HG03378 (cell line): ENCODE data around the gene APOO.
"Not testable (repeated sequence)": the region's sequence is repeated elsewhere in the genome, so short reads cannot be mapped to it uniquely, and the experiment has no call there.

Experiments used
- ATAC-seq: cut with Tn5 transposase; IDR thresholded peaks from one replicate; pipeline ENCODE4 v1.9.1; 2021; ENCODE audit warnings: mild to moderate bottlenecking, moderate library complexity; ENCODE audit not compliant: unreplicated experiment

The APOO gene

DNA sequence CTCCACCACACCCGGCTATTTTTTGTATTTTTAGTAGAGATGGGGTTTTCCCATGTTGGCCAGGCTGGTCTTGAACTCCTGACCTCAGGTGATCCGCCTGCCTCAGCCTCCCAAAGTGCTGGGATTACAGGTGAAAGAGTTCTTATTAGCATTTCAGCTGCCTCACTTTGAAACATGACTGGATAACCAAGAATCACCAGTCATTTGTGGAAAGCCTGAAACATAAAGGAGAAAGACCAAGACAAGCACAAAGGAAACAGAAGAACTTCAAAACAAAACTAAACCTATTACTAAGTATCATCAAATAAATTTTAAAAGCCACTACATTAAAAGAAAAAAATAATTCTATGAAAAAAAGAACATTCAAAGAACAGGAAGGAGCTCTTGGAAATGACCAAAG, 45.8 kb downstream of the APOO start:
- not testable (repeated sequence) for ATAC-seq

DNA sequence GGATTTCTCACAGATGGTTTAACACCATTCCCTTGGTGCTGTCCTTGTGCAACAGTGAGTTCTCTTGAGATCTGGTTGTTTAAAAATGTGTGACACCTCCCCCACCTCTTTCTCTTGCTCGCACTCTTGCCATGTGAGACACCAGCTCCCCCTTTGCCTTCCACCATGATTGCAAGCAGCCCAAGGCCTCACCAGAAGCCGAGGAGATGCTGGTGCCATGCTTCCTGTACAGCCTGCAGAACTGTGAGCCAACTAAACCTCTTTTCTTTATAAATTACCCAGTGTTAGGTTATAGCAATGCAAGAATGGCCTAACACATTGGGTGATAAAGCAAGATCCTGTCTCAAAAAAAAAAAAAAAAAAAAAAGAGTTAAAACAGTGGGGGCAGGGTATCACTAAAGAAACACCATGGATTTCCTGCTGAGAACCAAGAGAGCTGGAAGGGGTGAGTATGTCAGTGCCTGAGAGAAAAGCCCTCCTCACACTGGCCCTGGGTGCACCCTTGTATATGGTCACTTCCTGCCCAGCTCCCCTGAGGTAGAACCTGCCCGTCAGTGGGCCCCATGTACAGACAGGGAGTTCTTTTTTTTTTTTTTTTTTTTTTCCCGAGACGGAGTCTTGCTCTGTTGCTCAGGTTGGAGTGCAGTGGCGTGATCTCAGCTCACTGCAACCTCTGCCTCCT, 46.4 kb downstream of the APOO start:
- ATAC-seq: no peak

DNA sequence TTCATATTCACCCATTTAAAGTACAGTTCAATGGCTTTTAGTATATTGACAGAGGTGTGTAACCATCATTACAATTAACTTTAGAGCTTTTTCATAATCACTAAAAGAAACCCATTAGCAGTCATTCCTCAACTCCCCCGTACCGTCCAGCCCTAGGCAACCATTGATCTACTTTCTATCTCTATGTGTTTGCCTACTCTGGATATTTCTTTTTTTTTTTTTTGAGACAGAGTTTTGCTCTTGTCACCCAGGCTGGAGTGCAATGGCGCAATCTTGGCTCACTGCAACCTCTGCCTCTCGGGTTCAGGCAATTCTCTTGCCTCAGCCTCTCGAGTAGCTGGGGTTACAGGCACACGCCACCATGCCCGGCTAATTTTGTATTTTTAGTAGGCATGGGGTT, 48.5 kb downstream of the APOO start:
- not testable (repeated sequence) for ATAC-seq

DNA sequence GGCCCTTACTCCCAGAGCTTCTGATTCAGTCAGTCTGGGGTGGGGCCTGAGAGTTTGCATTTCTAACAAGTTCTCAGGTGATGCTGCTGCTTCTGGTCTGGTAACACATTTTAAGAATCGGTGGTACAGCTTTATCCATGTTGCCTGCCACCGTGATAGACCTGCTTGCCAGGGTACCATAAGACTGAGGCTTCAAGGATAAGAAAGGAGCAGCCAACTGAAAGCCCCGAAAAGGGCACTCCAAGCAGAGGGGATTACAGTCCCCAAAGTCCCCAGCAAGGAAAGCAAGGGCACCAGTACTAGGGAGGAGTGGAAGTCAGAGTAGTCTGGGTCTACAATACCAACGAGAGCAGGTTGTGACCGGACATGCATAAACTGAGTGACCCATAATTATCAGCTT, 49.8 kb downstream of the APOO start:
- no peak for ATAC-seq

DNA sequence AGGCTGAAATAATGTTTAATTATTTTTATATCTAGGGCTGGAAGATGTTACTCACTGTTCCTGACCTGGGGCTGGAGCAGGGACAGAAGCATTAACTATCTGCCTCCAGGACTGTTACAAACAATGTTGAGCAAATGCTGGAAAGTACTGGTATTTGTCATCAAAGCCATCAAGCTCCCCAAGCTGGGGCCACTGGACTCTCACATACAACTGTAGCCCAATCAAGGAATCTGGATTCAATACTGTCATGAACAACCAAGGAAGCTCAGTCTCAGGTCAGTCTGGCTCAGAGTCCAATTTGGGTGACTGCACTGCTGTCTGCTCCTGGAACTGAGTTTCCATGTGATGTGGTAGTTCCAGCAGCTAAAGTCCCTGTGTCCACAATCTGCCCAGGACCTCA, 50.4 kb downstream of the APOO start:
- no peak for ATAC-seq

DNA sequence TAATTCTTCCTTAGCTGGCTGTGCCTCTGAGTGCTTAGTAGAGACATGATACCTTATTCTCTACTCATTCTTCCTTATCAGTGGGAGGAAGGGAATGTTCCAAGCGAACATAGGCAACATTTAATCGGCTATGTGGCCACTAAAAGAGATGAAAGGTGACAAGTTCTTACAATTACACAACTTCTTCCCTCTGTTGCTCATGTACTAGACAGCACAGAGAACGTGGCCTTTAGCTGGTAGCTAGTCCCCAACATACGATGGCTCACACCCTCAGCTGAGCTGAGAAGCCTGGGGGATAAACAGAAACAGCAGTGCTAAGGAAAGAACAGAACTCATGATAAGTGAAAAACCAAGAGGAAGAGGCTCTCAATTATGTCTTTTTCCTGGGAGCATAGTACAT, 52.2 kb downstream of the APOO start:
- ATAC-seq: no peak

DNA sequence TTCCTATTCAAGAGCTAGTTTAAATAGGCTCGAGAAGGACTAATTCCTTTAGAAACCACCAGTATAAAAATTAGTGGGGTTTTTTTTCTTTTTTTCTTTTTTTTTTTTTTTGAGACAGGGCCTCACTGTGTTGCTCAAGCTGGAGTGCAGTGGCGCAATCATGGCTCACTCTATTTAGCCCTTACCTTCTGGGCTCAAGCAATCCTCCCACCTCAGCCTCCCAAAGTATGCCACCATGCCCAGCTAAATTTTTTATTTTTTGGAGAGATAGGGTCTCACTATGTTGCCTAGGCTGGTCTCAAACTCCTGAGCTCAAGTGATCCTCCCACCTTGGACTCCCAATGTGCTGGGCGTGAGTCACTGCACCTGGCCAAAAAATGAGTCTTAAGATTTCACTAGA, 52.8 kb downstream of the APOO start:
- no peak for ATAC-seq

DNA sequence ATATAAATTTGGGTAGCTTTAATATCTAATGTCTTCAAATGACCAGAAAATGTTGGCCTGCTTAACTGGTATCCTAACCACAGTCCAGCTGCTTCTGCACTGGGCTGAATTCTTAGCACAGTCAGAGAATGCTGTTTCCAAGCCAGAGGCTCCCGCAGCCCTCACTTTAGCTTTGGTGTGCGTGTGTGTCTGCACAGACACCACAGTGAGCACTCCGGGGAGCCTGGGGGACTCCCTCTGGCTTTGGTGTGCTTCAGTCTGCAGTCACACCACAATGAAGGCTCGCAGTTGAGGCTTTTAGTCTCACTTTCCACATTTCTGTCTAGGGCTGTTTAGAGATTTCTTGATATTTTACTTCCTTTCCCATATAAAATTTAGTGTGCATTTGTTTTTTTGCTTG, 53.6 kb downstream of the APOO start:
- no peak for ATAC-seq

DNA sequence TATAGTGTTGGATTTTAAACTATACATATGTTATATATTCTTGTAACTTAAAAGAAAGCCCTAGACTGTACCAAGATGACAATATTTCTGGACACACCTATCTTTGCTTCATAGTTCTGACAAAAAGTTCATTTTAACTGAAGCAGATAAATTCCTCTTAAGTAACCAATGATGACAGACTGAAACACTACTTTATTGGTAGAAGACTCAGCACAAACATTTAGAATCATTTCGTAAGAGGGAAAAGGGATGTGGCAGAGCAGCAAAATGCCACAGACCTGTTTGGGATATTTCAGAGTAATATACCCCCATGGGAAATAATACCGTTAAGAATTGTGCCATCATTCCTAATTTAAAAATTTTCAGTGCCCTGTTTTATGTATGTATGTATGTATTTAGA, 56.2 kb downstream of the APOO start:
- no peak for ATAC-seq

DNA sequence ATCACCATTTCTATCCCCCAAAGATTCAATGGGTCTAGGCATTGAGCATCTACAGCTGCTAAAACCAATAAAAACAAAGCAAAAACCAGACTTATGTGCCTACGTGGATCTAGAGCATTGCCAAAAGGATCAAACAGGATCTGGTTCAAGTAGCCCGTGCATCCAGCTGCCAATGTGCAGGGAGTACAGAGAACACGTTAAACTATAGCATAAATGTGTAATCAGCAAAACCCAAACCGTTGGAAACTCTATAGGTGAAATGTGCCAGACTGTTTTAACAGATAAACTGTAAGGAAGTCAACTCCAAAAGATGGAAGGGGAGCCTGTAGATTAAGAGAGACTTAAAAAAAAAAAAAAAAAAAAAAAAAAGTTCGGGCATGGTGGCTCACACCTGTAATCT, 58.5 kb downstream of the APOO start:
- no peak for ATAC-seq

DNA sequence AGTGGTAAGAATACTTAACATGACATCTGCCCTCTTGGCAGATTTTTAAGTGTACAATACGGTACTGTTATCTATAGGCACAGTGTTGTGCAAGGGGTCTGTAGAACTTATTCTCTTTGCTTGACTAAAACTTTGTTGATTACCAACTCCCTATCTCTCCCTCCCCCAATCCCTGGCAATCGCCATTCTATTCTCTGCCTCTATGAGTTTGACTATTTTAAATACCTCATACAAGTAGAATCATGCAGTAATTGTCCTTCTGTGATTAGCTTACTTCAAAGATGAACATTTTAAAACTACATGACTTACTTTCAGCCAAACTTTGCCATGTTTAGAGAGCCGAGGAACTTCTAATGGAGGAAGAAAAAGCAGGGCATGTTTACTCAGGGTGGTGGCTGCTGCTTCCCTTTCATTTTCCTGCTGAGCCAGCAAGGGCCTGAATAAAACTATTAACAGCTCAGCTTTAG, 62.4 kb downstream of the APOO start:
- ATAC-seq: no peak

DNA sequence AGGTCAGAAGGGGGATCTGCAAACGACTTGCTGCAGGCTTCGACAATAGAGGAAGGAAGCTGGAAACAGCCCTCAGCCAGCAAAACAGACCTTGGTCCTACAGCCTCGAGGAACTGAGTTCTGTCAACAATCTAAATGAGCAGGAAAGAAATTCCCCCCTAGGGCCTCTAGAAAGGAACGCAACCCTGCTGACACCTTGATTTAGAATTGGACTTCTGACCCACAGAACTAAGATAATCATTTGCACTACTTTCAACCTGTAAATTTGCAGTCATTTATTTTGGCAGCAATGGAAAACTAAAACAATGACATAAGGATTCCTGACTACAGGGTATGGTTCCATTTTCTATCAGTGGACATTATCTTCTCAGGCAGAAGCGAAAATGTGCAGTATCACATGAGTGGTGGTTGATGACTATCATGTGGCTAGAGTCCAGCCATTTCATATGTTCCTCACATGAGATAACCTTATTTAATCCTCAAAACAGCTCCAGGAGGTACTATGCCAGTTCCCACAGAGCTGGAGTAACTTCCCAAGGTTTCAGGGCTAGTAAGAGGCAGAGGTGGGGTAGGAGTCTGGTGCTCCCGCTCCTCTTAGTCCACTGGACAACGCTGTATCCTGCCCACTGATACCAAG, 63.1 kb downstream of the APOO start:
- no peak for ATAC-seq

DNA sequence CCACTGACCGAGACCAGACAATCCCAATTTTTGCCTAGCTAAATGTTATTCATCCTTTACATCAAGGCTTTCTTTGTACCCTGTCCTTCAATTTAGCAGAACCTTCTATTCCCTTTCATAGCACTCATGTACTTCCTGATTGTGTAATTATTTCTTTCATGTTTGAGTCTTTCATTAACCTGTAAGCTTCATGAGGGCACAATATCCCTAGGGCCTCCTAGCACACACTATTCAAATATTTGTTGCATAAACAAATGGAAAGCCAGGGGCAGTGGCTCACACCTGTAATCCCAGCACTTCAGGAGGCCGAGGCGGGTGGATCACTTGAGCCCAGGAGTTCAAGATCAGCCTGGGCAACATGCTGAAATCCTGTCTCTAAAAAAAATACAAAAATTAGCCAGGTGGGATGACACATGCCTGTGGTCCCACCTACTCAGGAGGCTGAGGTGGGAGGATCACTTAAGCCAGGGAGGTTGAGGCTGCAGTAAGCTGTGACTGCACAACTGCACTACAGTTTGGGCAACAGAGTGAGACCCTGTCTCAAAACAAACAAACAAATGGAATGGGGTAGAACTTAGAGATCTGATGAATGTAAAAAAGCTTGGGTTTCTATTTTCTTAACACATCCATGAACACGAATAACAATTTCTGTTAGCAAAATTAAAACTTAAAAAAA, 65.8 kb downstream of the APOO start:
- no peak for ATAC-seq

DNA sequence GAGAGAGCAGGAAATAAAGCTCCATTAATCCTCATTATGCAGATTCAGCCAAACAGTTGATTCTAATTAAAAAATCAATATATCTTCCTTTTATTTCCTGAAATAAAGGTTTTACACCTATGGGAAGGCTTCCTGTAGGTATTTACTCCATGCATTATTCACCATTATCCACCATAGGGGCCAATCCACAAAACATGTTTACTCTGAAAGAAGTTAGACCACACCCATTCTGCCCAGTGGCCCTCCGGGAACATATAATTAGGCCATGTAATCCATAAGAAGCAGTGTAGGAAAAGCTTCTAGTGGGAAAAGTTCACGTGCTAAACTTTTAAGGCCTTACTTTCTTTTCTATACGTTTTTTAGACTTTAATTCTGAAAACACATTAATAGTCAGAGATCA, 67.1 kb downstream of the APOO start:
- no peak for ATAC-seq

DNA sequence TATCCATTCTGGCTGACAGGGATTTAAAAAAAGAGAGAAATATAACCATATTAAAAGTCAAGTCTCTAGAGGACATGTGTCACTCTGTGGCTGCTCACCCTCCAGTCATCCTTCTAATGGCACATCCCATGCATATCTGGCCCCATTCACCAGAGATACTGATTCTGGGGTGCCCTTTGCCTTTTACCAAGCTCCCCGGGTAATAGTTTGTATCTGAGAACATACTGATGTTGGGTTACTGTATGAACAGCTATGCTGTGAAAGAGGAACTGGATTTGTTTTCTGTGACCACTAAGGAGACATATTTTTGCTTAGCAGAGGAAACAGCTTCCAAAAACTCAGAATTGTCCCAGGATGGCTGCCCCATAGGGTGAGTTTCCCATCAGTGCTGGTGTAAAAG, 68.8 kb downstream of the APOO start:
- no peak for ATAC-seq

DNA sequence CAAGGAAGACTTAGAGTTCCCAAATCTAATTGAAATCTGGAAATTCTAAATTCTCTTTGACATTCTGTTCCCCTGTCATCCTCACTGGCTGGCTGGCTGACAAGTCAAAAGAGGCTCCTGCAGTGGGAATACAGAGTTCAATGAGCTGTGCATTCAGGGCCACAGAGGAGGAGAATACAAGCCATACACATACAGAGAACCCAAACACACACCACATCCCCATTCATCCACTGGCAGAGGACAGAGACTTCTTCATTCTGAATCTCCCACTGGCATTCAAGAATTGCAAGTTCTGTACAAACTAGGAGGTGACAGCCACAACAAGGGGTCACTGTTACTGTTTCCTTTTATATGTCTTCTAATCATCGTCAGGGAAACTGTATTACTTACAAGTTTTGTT, 75.0 kb downstream of the APOO start:
- no peak for ATAC-seq

DNA sequence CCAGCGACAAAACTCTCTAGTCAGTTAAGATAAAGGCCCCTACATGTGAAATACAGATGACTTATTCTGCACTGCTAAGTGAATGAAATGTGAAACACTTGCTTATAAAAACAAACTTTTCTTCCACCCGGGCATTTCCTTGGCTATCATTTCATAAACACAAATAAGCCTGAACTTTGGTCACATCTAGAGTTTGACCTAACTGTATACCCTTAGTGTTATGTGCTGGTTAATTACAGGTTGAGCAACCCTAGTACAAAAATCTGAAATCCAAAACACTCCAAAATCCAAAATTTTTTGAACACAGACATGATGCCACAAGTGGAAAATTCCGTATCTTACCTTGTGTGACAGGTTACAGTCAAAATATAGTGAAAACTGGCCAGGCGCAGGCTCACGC, 78.9 kb downstream of the APOO start:
- ATAC-seq: no peak

DNA sequence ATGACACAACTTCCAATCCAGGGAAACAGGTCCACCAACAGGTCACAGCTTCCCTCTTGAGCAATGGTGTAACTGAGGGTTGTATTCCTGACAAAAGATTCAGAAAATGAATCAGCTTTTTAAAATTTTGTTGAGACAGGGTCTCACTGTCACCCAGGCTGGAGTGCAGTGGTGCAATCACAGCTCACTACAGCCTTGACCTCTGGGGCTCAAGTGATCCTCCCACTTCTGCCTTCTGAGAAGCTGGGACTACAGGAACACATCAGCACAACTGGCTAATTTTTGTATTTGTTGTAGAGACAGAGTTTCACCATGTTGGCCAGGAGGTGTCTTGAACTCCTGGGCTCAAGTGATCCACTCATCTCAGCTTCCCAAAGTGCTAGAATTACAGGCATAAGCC, 81.1 kb downstream of the APOO start:
- no peak for ATAC-seq

DNA sequence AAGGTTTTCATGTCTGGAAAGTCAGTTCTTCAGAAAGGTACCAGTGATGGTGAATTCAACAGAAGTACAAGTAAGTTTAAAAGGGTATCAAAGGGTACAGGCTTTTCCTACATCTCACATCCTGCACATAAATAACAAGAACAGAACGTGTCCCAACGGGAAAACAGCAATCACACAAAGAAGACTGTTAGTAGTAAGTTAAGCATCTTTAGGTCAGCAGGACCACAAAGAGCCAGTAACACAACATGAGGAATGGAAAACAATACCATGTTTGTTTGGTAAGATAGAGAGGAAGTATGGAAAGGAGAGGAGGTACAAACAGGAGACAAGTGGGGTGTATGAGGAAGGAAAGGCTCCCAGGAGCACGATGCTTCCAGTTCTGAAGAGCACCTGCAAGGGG, 81.5 kb downstream of the APOO start:
- no peak for ATAC-seq

DNA sequence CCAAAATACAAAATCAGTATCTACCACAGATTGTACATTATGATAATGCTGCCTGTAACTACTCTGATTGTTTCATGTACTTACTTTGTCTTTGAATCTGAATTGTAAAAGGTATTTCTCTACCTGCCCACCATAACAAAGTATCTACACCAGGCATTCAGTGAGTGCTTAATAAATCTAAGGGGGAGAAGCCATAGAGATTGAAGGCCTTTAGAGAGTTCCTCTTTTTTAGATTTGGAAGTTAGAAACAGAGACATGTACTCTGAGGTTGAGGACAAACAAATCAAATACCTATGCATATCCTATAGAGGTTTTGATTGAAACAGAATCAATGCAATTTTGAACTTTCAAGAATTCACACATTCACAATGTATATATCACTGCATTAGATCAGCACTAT, 82.1 kb downstream of the APOO start:
- no peak for ATAC-seq

DNA sequence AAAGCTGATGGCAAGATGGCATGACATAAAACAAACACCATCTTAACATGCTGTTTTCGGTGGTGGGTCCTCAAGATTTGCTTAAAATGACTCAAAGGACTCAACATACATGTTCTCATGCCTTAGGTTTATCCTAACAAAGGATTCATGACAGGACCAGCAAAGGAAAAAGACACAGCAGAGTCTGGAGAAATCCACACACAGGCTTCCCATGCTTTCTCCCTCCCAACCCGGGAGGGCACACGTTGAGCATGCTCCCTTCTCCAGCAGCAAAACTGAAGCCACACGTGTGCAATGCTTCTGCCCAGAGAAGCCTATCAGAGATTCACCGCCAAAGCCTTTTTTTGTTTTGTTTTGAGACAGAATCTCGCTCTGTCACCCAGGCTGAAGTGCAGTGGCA, 84.9 kb downstream of the APOO start:
- ATAC-seq: no peak

DNA sequence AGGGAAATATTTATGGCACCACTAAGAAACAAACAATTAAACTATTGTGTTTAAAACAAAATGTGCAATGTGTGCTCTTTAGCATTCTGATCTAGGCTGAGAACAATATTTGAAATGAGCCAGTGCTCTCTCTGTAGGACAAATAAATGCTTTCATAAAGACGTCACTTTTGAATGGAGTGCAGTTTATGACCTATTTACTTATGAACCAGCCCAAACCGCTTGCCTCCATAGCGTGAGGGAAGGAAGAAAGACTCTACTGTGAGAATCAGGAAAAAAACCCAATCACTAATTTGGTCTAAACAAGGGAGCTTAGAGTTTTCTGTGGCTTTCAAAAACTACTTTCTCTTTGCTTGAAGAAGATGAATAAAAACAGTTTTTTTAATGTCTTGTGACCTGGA, 85.3 kb downstream of the APOO start:
- no peak for ATAC-seq
